GM19468 (cell line): ENCODE results near the gene AVPR2.

Source experiments
- ATAC-seq: cut with Tn5 transposase; IDR thresholded peaks from one replicate; pipeline ENCODE4 v1.9.1; 2021; ENCODE audit warnings: mild to moderate bottlenecking, moderate library complexity, moderate number of reproducible peaks; ENCODE audit not compliant: unreplicated experiment; ENCODE audit errors: extremely low read depth

AVPR2 gene

GRCh38 chrX:153929576-153929975, 25.1 kb downstream of the AVPR2 start:
- no peak for ATAC-seq

GRCh38 chrX:153930011-153930910, 25.8 kb downstream of the AVPR2 start:
- no peak for ATAC-seq

- ATAC-seq = no peak
These were observed 26.7 kb downstream of the AVPR2 start for GRCh38 chrX:153931151-153931550.

- no peak for ATAC-seq
These were observed 27.3 kb downstream of the AVPR2 start for GRCh38 chrX:153931748-153932147.

GRCh38 chrX:153932220-153932915, 27.9 kb downstream of the AVPR2 start:
- ATAC-seq = no peak

- ATAC-seq = no peak
These were observed 29.3 kb downstream of the AVPR2 start for GRCh38 chrX:153933748-153934147.

- no peak for ATAC-seq
These were observed 29.8 kb downstream of the AVPR2 start for GRCh38 chrX:153934148-153934761.

GRCh38 chrX:153934762-153935325, 30.4 kb downstream of the AVPR2 start, which contains the start of gene NAA10:
NAA10 (minus strand) TSS chrX:153935037; CDS start chrX:153934904, 133 bp downstream.
- ATAC-seq = peak; percentile 67

- ATAC-seq = peak; percentile 8
These were observed 30.9 kb downstream of the AVPR2 start for GRCh38 chrX:153935326-153935851.

- ATAC-seq = no peak
These were observed 32.6 kb downstream of the AVPR2 start for GRCh38 chrX:153937056-153937455.

- no peak for ATAC-seq
These were observed 33.8 kb downstream of the AVPR2 start for GRCh38 chrX:153938226-153938786.

- ATAC-seq = no peak
These were observed 35.1 kb downstream of the AVPR2 start for GRCh38 chrX:153939573-153939972.

- no peak for ATAC-seq
These were observed 37.1 kb downstream of the AVPR2 start for GRCh38 chrX:153941336-153942252.

- ATAC-seq = no peak
These were observed 39.8 kb downstream of the AVPR2 start, which contains the start of gene RENBP for GRCh38 chrX:153944140-153944799. RENBP (minus strand) TSS chrX:153944643; CDS start chrX:153944610, 33 bp downstream.

- no peak for ATAC-seq
These were observed 40.3 kb downstream of the AVPR2 start for GRCh38 chrX:153944800-153945150.

- ATAC-seq = no peak
These were observed 41.8 kb downstream of the AVPR2 start for GRCh38 chrX:153945956-153946943.
